DOHH2 (cell line): ENCODE measurements around the gene URM1.

ENCODE experiments used
- H3F3A ChIP-seq: fragments of 200-600 bp; sonication (generic), shearing (Covaris generic); 2 replicates; pipeline ENCODE4 v1.6.0; 2016; ENCODE audit warnings: antibody characterized with exemption, mild to moderate bottlenecking; ENCODE audit not compliant: control insufficient read depth, insufficient read depth
- H3K27ac ChIP-seq: fragments of 200-600 bp; sonication (generic); 2 replicates; pipeline ENCODE4 v1.5.1; 2014; ENCODE audit warnings: low read depth, mild to moderate bottlenecking, low read length, moderate library complexity
- H3K27me3 ChIP-seq: fragments of 200-600 bp; sonication (generic); 2 replicates; pipeline ENCODE4 v1.6.1; 2014; ENCODE audit warnings: mild to moderate bottlenecking, low read length, mixed read lengths; ENCODE audit not compliant: control insufficient read depth
- H3K36me3 ChIP-seq: fragments of 200-600 bp; sonication (generic); 2 replicates; pipeline ENCODE4 v1.6.1; 2014; ENCODE audit warnings: mild to moderate bottlenecking, low read length, moderate library complexity, mixed read lengths; ENCODE audit not compliant: control insufficient read depth
- H3K4me1 ChIP-seq: fragments of 200-600 bp; sonication (generic); 2 replicates; pipeline ENCODE4 v1.6.1; 2014; ENCODE audit warnings: mild to moderate bottlenecking, low read length, mixed read lengths; ENCODE audit not compliant: control insufficient read depth
- H3K4me2 ChIP-seq: fragments of 200-600 bp; sonication (generic); 2 replicates; pipeline ENCODE4 v1.6.0; 2014; ENCODE audit warnings: mild to moderate bottlenecking, low read length, moderate library complexity
- H3K4me3 ChIP-seq: fragments of 200-600 bp; sonication (generic); 2 replicates; pipeline ENCODE4 v1.5.1; 2014; ENCODE audit warnings: mild to moderate bottlenecking, low read length, mixed read lengths
- H3K79me2 ChIP-seq: fragments of 200-600 bp; sonication (generic); 2 replicates; pipeline ENCODE4 v1.6.1; 2014; ENCODE audit warnings: mild to moderate bottlenecking, low read length, mixed read lengths; ENCODE audit not compliant: control insufficient read depth
- H3K9me2 ChIP-seq: fragments of 200-600 bp; sonication (generic); replicated peaks from 2 replicates; pipeline ENCODE4 v1.6.1; 2014; ENCODE audit warnings: mild to moderate bottlenecking, low read length, mixed read lengths; ENCODE audit not compliant: control insufficient read depth
- H3K9me3 ChIP-seq: fragments of 200-600 bp; sonication (generic); 2 replicates; pipeline ENCODE4 v1.6.1; 2014; ENCODE audit warnings: antibody characterized with exemption, low read length, mixed read lengths; ENCODE audit not compliant: control insufficient read depth, insufficient read depth
- H4K20me1 ChIP-seq: fragments of 200-600 bp; sonication (generic); 2 replicates; pipeline ENCODE4 v1.6.0; 2014; ENCODE audit warnings: low read depth, mild to moderate bottlenecking, antibody characterized with exemption, low read length, moderate library complexity; ENCODE audit not compliant: control insufficient read depth, insufficient read depth
- EZH2phosphoT487 ChIP-seq: fragments of 200-600 bp; sonication (generic); IDR thresholded peaks from 2 replicates; pipeline ENCODE4 v1.6.1; 2017; ENCODE audit warnings: borderline replicate concordance, mild to moderate bottlenecking, antibody characterized with exemption, low read length, moderate library complexity, mixed read lengths
- TF ChIP-seq, protein P1 (sequence below): fragments of 200-600 bp; sonication (generic); IDR thresholded peaks from one replicate; pipeline ENCODE4 v1.5.1; 2014; ENCODE audit warnings: antibody characterized with exemption, mild to moderate bottlenecking, low read depth, low read length; ENCODE audit not compliant: poor library complexity, severe bottlenecking

URM1 gene

DNA sequence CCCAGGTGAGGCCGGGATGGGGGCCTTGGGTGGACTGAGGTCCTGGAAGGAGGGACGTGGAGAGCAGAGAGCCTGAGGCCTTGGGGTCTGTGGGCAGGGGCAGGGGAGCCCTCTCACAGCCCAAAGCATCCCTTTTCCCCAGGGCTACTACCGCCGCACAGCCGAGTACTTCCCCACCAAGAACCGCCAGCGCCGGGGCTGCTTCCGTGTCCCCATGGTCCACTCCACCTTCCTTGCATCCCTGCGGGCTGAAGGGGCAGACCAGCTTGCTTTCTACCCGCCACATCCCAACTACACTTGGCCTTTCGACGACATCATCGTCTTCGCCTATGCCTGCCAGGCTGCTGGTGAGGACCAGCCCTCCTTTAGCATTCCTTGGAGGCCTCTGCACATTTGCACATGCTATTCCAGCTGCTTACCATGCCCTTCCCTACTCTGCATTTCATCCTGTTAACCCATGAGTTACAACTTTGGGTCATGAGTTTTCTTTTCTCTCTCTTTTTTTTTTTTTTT lies 53.1 kb downstream of the URM1 start:
- Histone ChIP-seq H3K36me3 (no peaks in the 10 kb centered on the region), H3K4me1 (peaks cover 16% of the 10 kb centered on the region), H3K27me3 (peaks cover 16% of the 10 kb centered on the region), H3K4me2 (no peak overlapping the region), H3K27ac (no peak overlapping the region), H3F3A (no peaks in the 10 kb centered on the region), H4K20me1 (no peaks in the 10 kb centered on the region), H3K4me3 (no peak overlapping the region), H3K9me3 (no peaks in the 10 kb centered on the region), H3K79me2 (no peaks in the 10 kb centered on the region), H3K9me2 (no peaks in the 10 kb centered on the region)
- TF ChIP-seq, protein P1, sequence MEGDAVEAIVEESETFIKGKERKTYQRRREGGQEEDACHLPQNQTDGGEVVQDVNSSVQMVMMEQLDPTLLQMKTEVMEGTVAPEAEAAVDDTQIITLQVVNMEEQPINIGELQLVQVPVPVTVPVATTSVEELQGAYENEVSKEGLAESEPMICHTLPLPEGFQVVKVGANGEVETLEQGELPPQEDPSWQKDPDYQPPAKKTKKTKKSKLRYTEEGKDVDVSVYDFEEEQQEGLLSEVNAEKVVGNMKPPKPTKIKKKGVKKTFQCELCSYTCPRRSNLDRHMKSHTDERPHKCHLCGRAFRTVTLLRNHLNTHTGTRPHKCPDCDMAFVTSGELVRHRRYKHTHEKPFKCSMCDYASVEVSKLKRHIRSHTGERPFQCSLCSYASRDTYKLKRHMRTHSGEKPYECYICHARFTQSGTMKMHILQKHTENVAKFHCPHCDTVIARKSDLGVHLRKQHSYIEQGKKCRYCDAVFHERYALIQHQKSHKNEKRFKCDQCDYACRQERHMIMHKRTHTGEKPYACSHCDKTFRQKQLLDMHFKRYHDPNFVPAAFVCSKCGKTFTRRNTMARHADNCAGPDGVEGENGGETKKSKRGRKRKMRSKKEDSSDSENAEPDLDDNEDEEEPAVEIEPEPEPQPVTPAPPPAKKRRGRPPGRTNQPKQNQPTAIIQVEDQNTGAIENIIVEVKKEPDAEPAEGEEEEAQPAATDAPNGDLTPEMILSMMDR: no peak
- no peak for TF ChIP-seq EZH2phosphoT487

- H3K36me3 ChIP-seq: no peaks in the 10 kb centered on the region
- no peaks in the 10 kb centered on the region for H4K20me1 ChIP-seq
- no peak overlapping the region for H3K4me3 ChIP-seq
- TF ChIP-seq, protein P1: no peak
- no peak for TF ChIP-seq EZH2phosphoT487
- H3K4me1 ChIP-seq: no peaks in the 10 kb centered on the region
- no peak overlapping the region for H3K27ac ChIP-seq
- H3K4me2 ChIP-seq: no peak overlapping the region
- H3K9me3 ChIP-seq: no peaks in the 10 kb centered on the region
- H3F3A ChIP-seq: no peaks in the 10 kb centered on the region
- no peaks in the 10 kb centered on the region for H3K9me2 ChIP-seq
- no peaks in the 10 kb centered on the region for H3K27me3 ChIP-seq
- no peaks in the 10 kb centered on the region for H3K79me2 ChIP-seq
Observed at GRCh38 chr9:128428644-128429512, 57.7 kb downstream of the URM1 start.

- Histone ChIP-seq H3K27ac (no peak overlapping the region), H3K27me3 (no peaks in the 10 kb centered on the region), H3K4me2 (no peak overlapping the region), H3K36me3 (no peaks in the 10 kb centered on the region), H3K9me2 (no peaks in the 10 kb centered on the region), H4K20me1 (no peaks in the 10 kb centered on the region), H3K79me2 (no peaks in the 10 kb centered on the region), H3K4me1 (no peaks in the 10 kb centered on the region), H3K4me3 (no peak overlapping the region), H3F3A (no peaks in the 10 kb centered on the region), H3K9me3 (no peaks in the 10 kb centered on the region)
- TF ChIP-seq, protein P1: no peak
- TF ChIP-seq EZH2phosphoT487: no peak
Observed at GRCh38 chr9:128429513-128430086, 58.4 kb downstream of the URM1 start.
